Skeletal muscle tissue (tissue), 4 donors: ENCODE data around the gene PIP4K2C. TPM values are rescaled to one million over a fixed set of nuclear protein-coding genes. Genes with fewer than 3 reads are reported as not detected.
A peak's percentile ranks its signal among the peaks of the same experiment; 100 is the strongest.
"Not testable (repeated sequence)": the region's sequence is repeated elsewhere in the genome, so short reads cannot be mapped to it uniquely, and the experiment has no call there.

ENCODE experiments used
- H3K27ac ChIP-seq: one replicate; pipeline ENCODE4 v1.7.0; 2013; ENCODE audit warnings: mild to moderate bottlenecking, low read depth, low read length, inconsistent platforms
- H3K27me3 ChIP-seq, 3 donors: one replicate each; pipeline ENCODE4 v1.7.0; 2013; ENCODE audit warnings: low read length in 3 of 3; ENCODE audit not compliant: control insufficient read depth in 3 of 3, insufficient read depth in 3 of 3
- H3K36me3 ChIP-seq, 3 donors: one replicate each; pipeline ENCODE4 v1.7.0; 2013; ENCODE audit warnings: low read length in 3 of 3; ENCODE audit not compliant: control insufficient read depth in 3 of 3, insufficient read depth in 3 of 3
- H3K4me1 ChIP-seq, 3 donors: one replicate each; pipeline ENCODE4 v1.7.0; 2013; ENCODE audit warnings: low read length in 3 of 3, mild to moderate bottlenecking in 3 of 3; ENCODE audit not compliant: control insufficient read depth in 3 of 3, insufficient read depth in 3 of 3
- H3K4me3 ChIP-seq, 3 donors: one replicate each; pipeline ENCODE4 v1.7.0; 2013; ENCODE audit warnings: low read length in 3 of 3
- H3K9ac ChIP-seq, 3 donors: one replicate each; pipeline ENCODE4 v1.7.0; 2013; ENCODE audit warnings: low read length in 3 of 3, mild to moderate bottlenecking in 3 of 3, moderate library complexity in 2 of 3, low read depth in 1 of 3
- H3K9me3 ChIP-seq, 3 donors: one replicate each; pipeline ENCODE4 v1.7.0; 2013; ENCODE audit warnings: low read length in 3 of 3; ENCODE audit not compliant: control insufficient read depth in 3 of 3
- total RNA-seq: library from RNA; depleted of rRNA; stranded (reverse); fragments of >200 nt; gene quantifications from one replicate; pipeline ENCODE4 v1.2.3, GENCODE V29; 2014
- donor health status: Osteomylitis.

PIP4K2C gene
- total RNA-seq, 1 donor from 2014 or later = 5.7 TPM

- peak overlapping the region; percentile 66 to 78 (median 76) for H3K4me3 ChIP-seq
- H3K4me1 ChIP-seq = peaks cover 2 to 21% (median 20%) of the 10 kb centered on the region in 3 donors
- peaks cover 0 to 10% (median 8%) of the 10 kb centered on the region in 3 donors for H3K36me3 ChIP-seq
- H3K9ac ChIP-seq = peak overlapping the region; percentile 33 to 76 (median 74)
- H3K9me3 ChIP-seq = no peaks in the 10 kb centered on the region
- H3K27me3 ChIP-seq = peaks cover 10 to 28% (median 12%) of the 10 kb centered on the region in 3 donors
- H3K27ac ChIP-seq = no peak overlapping the region
Measured at GRCh38 chr12:57632073-57632957, 41.3 kb downstream of the PIP4K2C start.

GRCh38 chr12:57632958-57633840 lies 42.2 kb downstream of the PIP4K2C start, which contains the start of gene B4GALNT1:
Gene B4GALNT1, minus strand, starts transcription at chr12:57633201. Its CDS starts 1,069 bp downstream, at chr12:57632132.
- no peaks in the 10 kb centered on the region for H3K9me3 ChIP-seq
- peaks cover 7 to 19% (median 10%) of the 10 kb centered on the region in 3 donors for H3K27me3 ChIP-seq
- peaks cover 2 to 21% (median 20%) of the 10 kb centered on the region in 3 donors for H3K4me1 ChIP-seq
- H3K9ac ChIP-seq = peak within 1 kb of the TSS; percentile 33 to 76 (median 74)
- H3K4me3 ChIP-seq = peak within 1 kb of the TSS; percentile 66 to 78 (median 76)
- peaks cover 0 to 9% (median 8%) of the 10 kb centered on the region in 3 donors for H3K36me3 ChIP-seq
- no peak within 1 kb of the TSS for H3K27ac ChIP-seq

- peaks cover 4 to 16% (median 12%) of the 10 kb centered on the region in 3 donors for H3K27me3 ChIP-seq
- H3K9ac ChIP-seq, H3K27ac ChIP-seq, H3K4me3 ChIP-seq, H3K36me3 ChIP-seq, H3K9me3 ChIP-seq: not testable (repeated sequence)
- peaks cover 2 to 14% (median 11%) of the 10 kb centered on the region in 3 donors for H3K4me1 ChIP-seq
Measured at GRCh38 chr12:57636731-57637130, 45.7 kb downstream of the PIP4K2C start.

- Histone ChIP-seq H3K27ac (no peak overlapping the region), H3K36me3 (no peaks in the 10 kb centered on the region), H3K4me3 (no peak overlapping the region), H3K27me3 (peaks cover 4 to 12% (median 11%) of the 10 kb centered on the region in 3 donors), H3K4me1 (peaks cover 2 to 9% (median 6%) of the 10 kb centered on the region in 3 donors), H3K9me3 (no peaks in the 10 kb centered on the region), H3K9ac (no peak overlapping the region)
Measured at GRCh38 chr12:57637364-57637763, 46.4 kb downstream of the PIP4K2C start.

GRCh38 chr12:57638096-57638495 lies 47.1 kb downstream of the PIP4K2C start:
- no peak overlapping the region for H3K9ac ChIP-seq
- H3K9me3 ChIP-seq = no peaks in the 10 kb centered on the region
- H3K27ac ChIP-seq = no peak overlapping the region
- no peak overlapping the region for H3K4me3 ChIP-seq
- H3K27me3 ChIP-seq = peaks cover 4 to 15% (median 12%) of the 10 kb centered on the region in 3 donors
- H3K36me3 ChIP-seq = no peaks in the 10 kb centered on the region
- peaks cover 2 to 5% (median 2%) of the 10 kb centered on the region in 3 donors for H3K4me1 ChIP-seq

- no peak overlapping the region for H3K9ac ChIP-seq
- H3K9me3 ChIP-seq = no peaks in the 10 kb centered on the region
- H3K4me1 ChIP-seq = no peaks in the 10 kb centered on the region
- H3K4me3 ChIP-seq = no peak overlapping the region
- H3K27ac ChIP-seq = no peak overlapping the region
- H3K36me3 ChIP-seq = no peaks in the 10 kb centered on the region
- H3K27me3 ChIP-seq = peaks cover 4 to 15% (median 12%) of the 10 kb centered on the region in 3 donors
Measured at GRCh38 chr12:57640175-57641042, 49.4 kb downstream of the PIP4K2C start.

- Histone ChIP-seq H3K9me3 (no peaks in the 10 kb centered on the region), H3K4me3 (no peak overlapping the region), H3K27me3 (peaks cover 4 to 15% (median 8%) of the 10 kb centered on the region in 3 donors), H3K9ac (no peak overlapping the region), H3K27ac (no peak overlapping the region), H3K4me1 (no peaks in the 10 kb centered on the region), H3K36me3 (no peaks in the 10 kb centered on the region)
Measured at GRCh38 chr12:57641699-57642442, 50.9 kb downstream of the PIP4K2C start.

GRCh38 chr12:57645990-57646658 lies 55.1 kb downstream of the PIP4K2C start:
- H3K4me3 ChIP-seq, H3K9ac ChIP-seq, H3K9me3 ChIP-seq, H3K27ac ChIP-seq, H3K27me3 ChIP-seq, H3K4me1 ChIP-seq, H3K36me3 ChIP-seq: not testable (repeated sequence)
